IgD-negative memory B cell (primary cell): Measurements from ENCODE around the gene SH3PXD2A. TPM values are rescaled to one million over a fixed set of nuclear protein-coding genes. Genes with fewer than 3 reads are reported as not detected.

Source experiments
- H3K27ac Mint-ChIP-seq, 3 donors: one replicate each; pipeline ENCODE4 v1.8.0; 2020 to 2022; ENCODE audit warnings: mild to moderate bottlenecking in 3 of 3, mixed read lengths in 3 of 3, moderate library complexity in 1 of 3
- H3K27me3 Mint-ChIP-seq: one replicate; pipeline ENCODE4 v1.8.0; 2021; ENCODE audit warnings: mixed read lengths
- H3K36me3 Mint-ChIP-seq: one replicate; pipeline ENCODE4 v1.8.0; 2020; ENCODE audit warnings: mild to moderate bottlenecking, mixed read lengths
- H3K4me1 Mint-ChIP-seq, 3 donors: one replicate each; pipeline ENCODE4 v1.8.0; 2020 to 2022; ENCODE audit warnings: mixed read lengths in 3 of 3, mild to moderate bottlenecking in 1 of 3
- H3K4me3 Mint-ChIP-seq, 4 donors: one replicate each; pipeline ENCODE4 v1.8.0; 2020 to 2022; ENCODE audit warnings: mild to moderate bottlenecking in 4 of 4, mixed read lengths in 4 of 4, moderate library complexity in 3 of 4
- H3K9me3 Mint-ChIP-seq, 3 donors: one replicate each; pipeline ENCODE4 v1.8.0; 2020 to 2021; ENCODE audit warnings: mixed read lengths in 3 of 3, mild to moderate bottlenecking in 1 of 3
- polyA plus RNA-seq: library from polyadenylated mRNA; unstranded; fragments of 300-500 nt; fragmentation: Illumina TruSeq; gene quantifications from one replicate; pipeline ENCODE4 v1.2.3, GENCODE V29; 2021

Gene SH3PXD2A
- polyA plus RNA-seq, 1 donor from 2014 or later, result 1.2 TPM

DNA sequence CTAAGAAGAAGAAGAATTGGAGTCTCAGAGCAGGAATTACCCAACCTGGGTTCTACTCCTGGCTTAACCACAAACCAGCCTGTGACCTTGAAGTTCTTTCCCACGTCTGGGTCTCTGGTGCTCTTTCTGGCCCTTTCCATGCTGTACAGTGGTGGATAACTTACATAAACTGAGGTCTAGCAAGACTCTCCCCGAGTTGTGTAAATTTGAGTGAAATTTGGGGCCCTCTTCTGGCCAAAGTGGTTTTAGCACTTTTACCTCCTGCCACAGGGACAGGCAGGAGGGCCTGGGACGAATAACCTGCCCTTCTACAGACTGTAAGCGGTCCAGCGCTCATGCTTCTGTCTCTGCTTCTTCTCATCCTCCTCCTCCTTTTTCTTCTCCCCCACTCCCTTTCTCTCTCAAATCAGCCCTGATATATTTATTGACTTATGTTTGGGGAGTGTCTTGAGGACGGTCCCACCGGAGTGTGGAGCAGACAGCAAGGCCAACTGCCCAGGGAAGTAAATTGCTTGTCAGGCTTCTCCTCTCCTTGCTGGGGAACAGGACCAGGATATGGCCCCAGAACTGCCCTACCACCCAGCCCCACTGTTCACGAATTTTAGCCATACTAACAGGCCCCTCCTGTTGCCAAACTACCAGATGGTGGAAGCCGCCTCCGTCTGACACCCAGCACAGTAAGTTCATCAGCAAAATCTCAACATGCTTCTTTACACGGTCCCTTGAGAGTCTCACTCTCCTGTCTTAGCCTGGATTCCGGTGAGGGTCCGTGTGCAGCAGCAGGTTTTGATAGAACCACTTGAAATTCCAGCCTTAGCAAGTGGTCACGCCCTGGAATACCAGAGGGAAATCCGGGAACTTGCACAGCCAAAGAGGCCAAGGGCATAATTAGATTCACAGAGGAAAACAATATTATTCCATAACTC lies 4.0 kb upstream of the SH3PXD2A start:
- H3K27ac Mint-ChIP-seq, result no peak overlapping the region
- peaks cover 3 to 4% (median 4%) of the 10 kb centered on the region in 3 donors for H3K4me1 Mint-ChIP-seq
- H3K27me3 Mint-ChIP-seq, result peaks cover 17% of the 10 kb centered on the region
- H3K36me3 Mint-ChIP-seq, result peaks cover 7% of the 10 kb centered on the region
- H3K9me3 Mint-ChIP-seq, result peaks cover 3 to 8% (median 5%) of the 10 kb centered on the region in 3 donors
- no peak overlapping the region for H3K4me3 Mint-ChIP-seq

DNA sequence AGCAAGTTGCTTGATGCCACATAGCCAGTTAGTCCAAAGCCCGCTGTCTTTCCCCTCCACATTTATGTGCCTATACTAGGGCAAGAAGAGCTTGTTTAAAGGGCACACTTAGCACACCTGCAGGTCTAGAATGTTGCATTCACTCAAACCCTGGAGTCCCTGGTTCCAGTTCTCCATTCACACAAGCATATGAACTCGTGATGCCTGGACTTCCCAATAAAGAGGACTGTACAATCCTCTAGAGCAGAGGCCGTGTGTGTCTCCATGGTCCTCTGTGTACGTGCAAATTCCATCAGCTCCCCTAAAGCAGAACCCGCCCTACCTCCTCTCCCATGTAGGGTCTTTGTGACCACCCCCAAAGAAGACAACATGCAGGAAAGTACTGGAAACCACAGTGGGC lies 3.0 kb upstream of the SH3PXD2A start:
- peaks cover 6 to 11% (median 7%) of the 10 kb centered on the region in 3 donors for H3K4me1 Mint-ChIP-seq
- peaks cover 28% of the 10 kb centered on the region for H3K27me3 Mint-ChIP-seq
- H3K4me3 Mint-ChIP-seq, result no peak overlapping the region
- H3K36me3 Mint-ChIP-seq, result peaks cover 4% of the 10 kb centered on the region
- no peaks in the 10 kb centered on the region for H3K9me3 Mint-ChIP-seq
- no peak overlapping the region for H3K27ac Mint-ChIP-seq

DNA sequence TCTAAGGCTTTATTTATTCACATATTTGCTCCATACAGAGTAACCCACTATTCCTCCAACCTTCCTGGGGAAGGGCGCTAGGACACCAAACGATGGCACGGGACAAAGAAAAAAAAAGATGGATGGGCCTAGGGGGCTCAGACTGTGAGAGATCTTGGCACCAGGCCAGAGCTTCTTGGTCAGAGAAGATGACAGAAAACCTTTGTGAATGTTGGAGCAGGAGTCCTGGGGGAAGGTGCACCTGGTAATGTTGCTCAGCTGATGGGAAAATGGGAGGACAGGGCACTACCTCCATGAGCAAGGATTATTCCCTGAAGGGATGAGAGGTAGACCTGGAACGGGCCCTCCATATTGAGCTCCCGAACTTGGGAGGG lies 1.4 kb upstream of the SH3PXD2A start:
- peak overlapping the region in 1 of 4 donors; percentile 66 for H3K4me3 Mint-ChIP-seq
- H3K4me1 Mint-ChIP-seq, result peaks cover 6 to 16% (median 7%) of the 10 kb centered on the region in 3 donors
- peak overlapping the region in 1 of 3 donors; percentile 40 for H3K27ac Mint-ChIP-seq
- H3K36me3 Mint-ChIP-seq, result peaks cover 4% of the 10 kb centered on the region
- peaks cover 40% of the 10 kb centered on the region for H3K27me3 Mint-ChIP-seq
- no peaks in the 10 kb centered on the region for H3K9me3 Mint-ChIP-seq

DNA sequence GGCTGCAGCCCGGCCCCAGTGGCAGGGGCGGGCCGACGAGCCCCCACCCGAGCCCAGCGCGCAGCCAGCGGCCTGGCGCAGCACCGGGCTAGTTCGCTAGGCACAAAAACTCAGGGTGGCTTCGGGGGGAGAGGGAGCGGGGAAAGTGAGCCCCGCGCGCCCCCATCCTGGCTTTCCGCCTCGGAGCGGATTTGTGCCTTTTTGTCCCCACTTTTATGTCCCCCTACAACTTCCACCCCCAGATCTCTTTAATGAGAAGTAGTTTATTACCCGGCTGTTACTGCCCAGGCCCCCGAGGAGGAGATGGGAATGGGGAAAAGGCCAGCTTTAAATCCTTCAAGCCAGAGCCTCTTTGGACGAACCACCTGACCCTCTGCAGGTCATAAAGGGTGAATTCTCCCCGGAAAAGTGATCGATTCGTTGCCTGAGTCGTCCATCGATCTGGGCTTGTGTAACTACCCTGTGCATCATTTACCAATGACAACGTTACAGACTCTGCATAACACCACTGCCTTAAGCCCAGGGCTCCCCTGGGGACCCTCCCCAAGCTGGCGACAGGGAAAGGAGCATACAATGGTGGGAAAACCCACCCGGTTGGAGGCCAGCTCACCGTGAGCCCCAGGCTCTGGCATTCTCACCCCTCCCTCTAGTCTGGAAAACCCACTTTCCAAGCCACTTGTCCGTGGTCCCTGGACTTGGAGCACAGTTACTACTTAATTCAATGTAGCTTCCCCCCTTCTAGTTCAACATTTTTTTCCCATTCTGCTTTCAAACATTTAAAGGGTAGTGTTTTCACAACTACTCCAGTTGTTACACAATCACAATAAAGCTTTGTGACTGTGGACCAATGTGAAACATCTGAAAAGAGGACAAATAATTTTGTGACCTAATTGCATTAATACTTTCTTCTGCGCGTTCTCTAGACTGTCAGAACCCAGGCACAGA lies 748 bp upstream of the SH3PXD2A start:
- Mint-ChIP-seq H3K4me1 (peaks cover 6 to 16% (median 7%) of the 10 kb centered on the region in 3 donors), H3K27ac (no peak overlapping the region), H3K9me3 (no peaks in the 10 kb centered on the region), H3K36me3 (peaks cover 2% of the 10 kb centered on the region), H3K4me3 (peak overlapping the region; percentile 47 to 79 (median 64)), H3K27me3 (peaks cover 40% of the 10 kb centered on the region)

DNA sequence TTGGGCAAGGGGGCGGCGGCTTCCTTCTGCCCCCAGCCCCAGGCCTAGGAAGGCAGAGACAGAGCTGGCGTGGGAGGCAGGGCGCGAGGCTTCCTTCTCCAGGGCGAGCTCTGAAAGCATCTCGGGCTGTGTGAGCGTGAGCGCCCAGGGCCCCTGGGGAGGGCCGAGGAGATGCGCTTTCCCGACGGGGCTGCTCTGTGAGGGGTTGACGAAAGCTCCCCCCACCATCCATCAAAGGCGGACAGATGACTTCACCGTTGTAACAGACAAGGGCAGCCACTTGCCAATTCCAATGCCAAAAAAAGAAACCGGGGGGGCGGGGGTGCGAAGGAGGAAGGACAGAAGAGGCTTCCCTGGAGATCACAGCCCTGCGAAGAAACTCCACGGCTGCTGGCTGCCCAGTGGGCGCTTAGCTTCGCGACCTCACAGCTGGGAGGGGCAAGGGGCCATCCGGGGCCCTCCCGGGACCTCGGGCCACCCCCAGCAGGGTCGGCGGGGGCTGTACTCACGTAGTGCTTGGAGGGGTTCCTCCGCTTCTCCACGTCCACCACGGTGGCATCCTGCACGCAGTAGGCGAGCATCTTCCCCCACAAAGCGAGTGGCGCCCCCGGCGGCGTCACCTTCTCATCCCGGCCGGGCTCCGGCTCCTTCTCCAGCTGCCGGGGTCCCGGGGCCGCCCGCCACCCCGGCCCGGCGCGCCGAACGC lies 537 bp downstream of the SH3PXD2A start:
- H3K27me3 Mint-ChIP-seq, result peaks cover 46% of the 10 kb centered on the region
- peaks cover 2% of the 10 kb centered on the region for H3K36me3 Mint-ChIP-seq
- peaks cover 6 to 16% (median 7%) of the 10 kb centered on the region in 3 donors for H3K4me1 Mint-ChIP-seq
- H3K27ac Mint-ChIP-seq, result no peak overlapping the region
- peak overlapping the region; percentile 73 to 89 (median 79) for H3K4me3 Mint-ChIP-seq
- no peaks in the 10 kb centered on the region for H3K9me3 Mint-ChIP-seq

DNA sequence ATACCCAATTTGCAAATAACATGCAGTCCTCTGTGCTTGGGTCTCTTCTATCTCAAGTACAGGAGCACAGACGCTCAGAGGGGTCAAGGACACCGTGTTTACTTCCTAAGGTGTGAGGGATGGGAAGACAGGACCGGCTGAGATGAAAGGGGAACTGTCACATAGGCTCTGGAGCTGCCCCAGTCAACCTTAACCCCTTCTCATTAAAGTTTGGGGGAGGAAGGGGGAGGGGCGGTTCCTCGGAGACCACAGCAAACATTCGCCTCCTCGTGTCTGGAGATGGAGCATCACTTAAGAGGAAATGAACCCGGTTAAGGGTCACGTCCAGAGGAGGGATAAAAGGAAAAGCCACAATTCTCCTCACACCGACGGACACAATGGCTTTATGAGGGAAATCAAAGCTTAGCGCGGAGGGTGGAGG lies 1.1 kb downstream of the SH3PXD2A start:
- Mint-ChIP-seq H3K4me3 (peak overlapping the region; percentile 73 to 89 (median 79)), H3K36me3 (peaks cover 3% of the 10 kb centered on the region), H3K27me3 (peaks cover 48% of the 10 kb centered on the region), H3K4me1 (peaks cover 6 to 16% (median 7%) of the 10 kb centered on the region in 3 donors), H3K9me3 (no peaks in the 10 kb centered on the region), H3K27ac (no peak overlapping the region)

DNA sequence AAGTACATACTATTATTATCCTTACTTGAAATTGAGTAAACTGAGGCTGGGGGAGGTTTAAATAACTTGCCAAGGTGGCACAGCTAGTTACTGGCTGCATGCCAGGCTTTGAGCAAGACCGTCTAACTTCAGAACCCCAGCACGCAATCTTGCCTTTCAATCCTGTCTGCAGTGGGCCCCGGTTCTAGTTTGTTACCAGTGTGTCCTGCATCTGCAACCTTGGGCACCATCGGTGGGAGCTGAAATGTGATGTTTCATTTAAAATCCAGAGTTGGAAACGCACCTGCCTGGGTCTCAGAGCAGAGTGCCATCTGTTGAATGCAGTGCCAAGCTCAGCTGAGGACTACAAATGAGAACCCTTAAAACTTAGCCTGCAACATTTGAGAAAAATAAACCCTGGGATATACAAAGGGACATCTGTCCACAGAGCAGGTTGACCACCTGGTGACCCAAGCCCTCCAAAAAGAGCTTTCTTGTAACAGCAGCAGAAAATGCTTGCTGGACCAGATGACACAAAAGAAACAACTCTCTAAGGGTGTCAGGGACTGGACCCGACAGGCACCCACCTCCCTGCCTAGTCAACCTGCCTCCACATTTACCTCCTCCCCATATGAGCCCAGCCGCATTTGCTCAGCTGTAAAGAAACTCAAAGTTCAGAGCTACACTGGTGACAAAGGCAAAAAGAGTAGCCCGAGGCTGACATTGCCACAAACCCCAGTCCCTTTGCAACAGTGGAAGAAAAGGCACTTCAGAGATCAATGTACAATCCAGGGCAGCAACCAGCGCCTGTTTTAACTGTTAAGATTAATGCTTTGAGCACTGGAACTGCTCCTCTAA lies 1.7 kb downstream of the SH3PXD2A start:
- Mint-ChIP-seq H3K4me3 (peak overlapping the region in 3 of 4 donors; percentile 68 to 81 (median 77)), H3K27ac (no peak overlapping the region), H3K27me3 (peaks cover 48% of the 10 kb centered on the region), H3K9me3 (no peaks in the 10 kb centered on the region), H3K4me1 (peaks cover 6 to 16% (median 7%) of the 10 kb centered on the region in 3 donors), H3K36me3 (peaks cover 3% of the 10 kb centered on the region)

DNA sequence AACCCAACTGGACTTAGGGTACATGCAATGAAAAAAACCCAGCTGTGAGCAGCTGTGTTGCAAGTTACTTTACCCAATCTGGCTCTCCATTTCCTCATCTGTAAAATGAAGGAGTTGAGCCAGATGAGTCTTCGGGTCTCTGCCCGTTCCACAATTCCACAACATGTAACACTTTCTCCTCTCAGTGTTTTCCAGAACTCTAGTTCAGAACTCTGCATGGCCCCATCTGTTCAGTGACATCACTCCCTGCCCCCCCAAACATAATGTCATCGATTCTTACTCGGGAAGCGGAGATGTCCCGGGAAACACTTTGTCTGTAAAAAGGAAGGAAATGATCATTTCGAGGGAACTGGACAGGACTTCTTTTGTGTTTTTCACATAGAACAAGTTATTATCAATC lies 2.5 kb downstream of the SH3PXD2A start:
- Mint-ChIP-seq H3K4me3 (no peak overlapping the region), H3K9me3 (no peaks in the 10 kb centered on the region), H3K27ac (no peak overlapping the region), H3K4me1 (peaks cover 6 to 16% (median 7%) of the 10 kb centered on the region in 3 donors), H3K36me3 (peaks cover 3% of the 10 kb centered on the region), H3K27me3 (peaks cover 49% of the 10 kb centered on the region)

DNA sequence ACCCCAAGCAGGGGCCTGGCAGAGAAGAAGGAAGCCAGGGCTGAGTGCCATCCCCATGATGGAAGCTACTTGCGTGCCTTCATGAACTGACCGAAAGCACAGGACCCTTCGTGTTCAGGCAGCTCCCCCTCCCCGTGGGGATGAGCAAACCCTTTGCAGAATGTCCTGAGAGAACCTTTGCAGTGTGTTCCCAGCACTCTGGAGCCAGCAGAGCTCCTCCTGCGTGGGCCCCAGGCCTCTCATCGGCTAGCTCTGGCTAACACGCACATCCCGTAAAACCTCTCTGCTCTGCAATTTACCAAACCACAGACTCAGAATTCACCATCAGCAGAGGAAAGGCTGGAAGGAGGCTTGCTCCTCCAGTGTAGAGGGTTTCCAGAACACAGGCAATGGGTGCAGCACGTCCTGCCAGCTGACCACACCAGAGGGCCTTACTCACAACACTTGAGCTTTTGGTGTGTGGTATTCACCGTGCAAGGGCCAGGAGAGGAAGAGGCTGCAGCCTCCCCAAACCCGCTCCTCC lies 3.1 kb downstream of the SH3PXD2A start:
- Mint-ChIP-seq H3K4me3 (no peak overlapping the region), H3K4me1 (peaks cover 6 to 16% (median 7%) of the 10 kb centered on the region in 3 donors), H3K27me3 (peaks cover 51% of the 10 kb centered on the region), H3K36me3 (peaks cover 3% of the 10 kb centered on the region), H3K27ac (no peak overlapping the region), H3K9me3 (no peaks in the 10 kb centered on the region)

DNA sequence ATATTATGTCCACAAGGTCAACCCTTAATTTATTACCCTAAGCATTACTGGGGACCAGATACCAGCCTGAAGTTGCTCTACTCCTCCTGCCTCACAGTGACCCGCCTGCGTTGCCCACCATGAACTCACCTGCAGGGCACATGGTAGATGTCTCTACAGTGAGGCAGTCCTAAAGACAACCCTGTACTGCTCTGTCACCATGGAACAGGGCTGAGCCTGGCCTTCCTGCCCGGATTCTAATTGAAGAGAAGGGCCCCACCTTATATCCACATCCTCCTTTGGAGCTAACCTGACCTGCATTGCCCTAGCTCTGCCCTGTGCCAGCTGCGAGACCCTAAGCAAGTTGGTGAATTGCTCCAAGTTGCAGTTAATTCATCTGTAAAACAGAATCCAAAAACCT lies 4.1 kb downstream of the SH3PXD2A start:
- peaks cover 45% of the 10 kb centered on the region for H3K27me3 Mint-ChIP-seq
- H3K9me3 Mint-ChIP-seq, result no peaks in the 10 kb centered on the region
- peaks cover 11 to 18% (median 12%) of the 10 kb centered on the region in 3 donors for H3K4me1 Mint-ChIP-seq
- H3K27ac Mint-ChIP-seq, result no peak overlapping the region
- H3K4me3 Mint-ChIP-seq, result no peak overlapping the region
- H3K36me3 Mint-ChIP-seq, result peaks cover 2% of the 10 kb centered on the region

DNA sequence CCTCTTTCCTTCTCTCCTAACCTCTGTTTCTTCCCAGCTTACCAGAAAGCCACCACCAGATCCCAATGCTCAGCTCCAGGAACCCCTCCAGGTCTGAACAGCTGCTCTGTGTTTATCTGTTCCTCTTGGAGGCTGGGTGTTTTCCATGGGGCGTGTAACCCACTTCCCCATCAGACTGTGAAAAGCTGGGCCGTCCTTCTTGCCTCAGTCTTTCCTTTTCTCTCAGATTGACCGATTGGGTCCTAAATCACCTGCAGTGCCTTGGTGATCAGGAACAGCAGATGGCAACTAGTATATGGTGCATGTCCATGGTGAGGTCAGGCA lies 4.8 kb downstream of the SH3PXD2A start:
- Mint-ChIP-seq H3K27me3 (peaks cover 40% of the 10 kb centered on the region), H3K27ac (no peak overlapping the region), H3K36me3 (peaks cover 2% of the 10 kb centered on the region), H3K4me3 (no peak overlapping the region), H3K9me3 (peaks cover 0 to 2% (median 0%) of the 10 kb centered on the region in 3 donors), H3K4me1 (peaks cover 19 to 25% (median 19%) of the 10 kb centered on the region in 3 donors)

DNA sequence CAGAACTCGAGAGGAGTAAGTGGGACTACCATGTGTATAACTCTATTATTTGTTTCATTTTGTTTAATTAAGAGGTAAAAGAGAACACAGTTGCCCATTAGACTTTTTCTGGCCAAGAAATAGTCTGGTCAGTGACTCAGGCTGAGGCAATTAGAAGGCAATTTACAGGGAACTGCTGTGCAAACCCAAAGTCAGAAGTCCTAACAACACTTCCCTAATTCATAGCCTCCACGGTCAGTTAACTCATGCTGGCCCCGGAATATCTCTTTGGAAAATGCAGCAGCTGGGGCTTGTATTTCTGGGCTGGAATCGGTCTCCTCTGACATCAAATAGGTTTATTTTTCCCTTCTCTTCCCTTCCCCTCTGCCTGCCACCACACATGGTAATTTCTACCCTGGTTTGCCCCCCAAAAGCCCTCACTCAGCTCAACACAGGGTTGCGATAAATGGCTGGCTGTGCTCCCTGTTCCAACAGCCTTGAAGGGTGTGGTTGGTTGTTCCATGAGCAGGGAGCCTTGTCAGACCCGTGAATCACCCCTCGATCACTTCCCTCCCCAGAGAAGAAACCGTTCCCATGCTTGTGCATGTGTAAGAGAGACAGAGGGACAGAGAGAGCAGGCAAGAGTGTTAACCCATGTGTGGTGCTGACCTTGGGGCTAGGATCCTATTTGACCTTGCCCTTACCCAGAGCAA lies 5.3 kb downstream of the SH3PXD2A start:
- H3K4me3 Mint-ChIP-seq, result peak overlapping the region in 1 of 4 donors; percentile 30
- peaks cover 0 to 3% (median 0%) of the 10 kb centered on the region in 3 donors for H3K9me3 Mint-ChIP-seq
- H3K4me1 Mint-ChIP-seq, result peaks cover 19 to 26% (median 21%) of the 10 kb centered on the region in 3 donors
- peaks cover 40% of the 10 kb centered on the region for H3K27me3 Mint-ChIP-seq
- peaks cover 2% of the 10 kb centered on the region for H3K36me3 Mint-ChIP-seq
- no peak overlapping the region for H3K27ac Mint-ChIP-seq

DNA sequence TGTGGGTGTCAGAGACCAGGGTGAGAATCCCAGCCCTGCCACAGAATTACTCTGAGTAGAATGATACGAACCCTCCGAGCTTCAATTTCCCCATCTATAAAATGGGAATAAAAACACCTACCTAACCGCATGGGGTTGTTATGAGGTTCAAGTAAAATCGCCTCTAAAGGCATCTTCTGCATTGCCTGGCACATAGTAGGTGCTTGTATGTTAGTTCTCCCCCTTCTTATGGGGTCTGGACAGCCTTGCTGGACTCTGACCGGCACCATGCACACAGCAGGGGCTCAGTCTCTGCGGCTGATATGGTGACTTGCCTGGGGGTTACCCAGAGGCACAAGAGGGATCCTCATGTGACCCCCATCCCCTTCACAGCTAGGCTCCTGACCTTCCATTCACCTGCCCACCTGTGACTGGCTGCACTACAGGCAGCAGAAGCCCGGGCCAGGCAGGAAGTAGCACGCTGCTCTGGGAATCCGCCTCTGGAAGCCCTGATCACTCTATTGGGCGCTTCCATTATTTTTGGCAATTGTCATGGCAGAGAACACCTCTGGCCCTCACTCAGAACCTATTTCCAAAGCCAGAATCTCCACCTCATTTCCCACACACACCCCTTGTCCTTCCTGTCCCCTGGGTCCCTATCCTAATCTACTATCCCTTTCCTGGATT lies 6.0 kb downstream of the SH3PXD2A start:
- Mint-ChIP-seq H3K4me3 (peak overlapping the region in 1 of 4 donors; percentile 12), H3K27me3 (peaks cover 36% of the 10 kb centered on the region), H3K36me3 (peaks cover 2% of the 10 kb centered on the region), H3K9me3 (peaks cover 0 to 3% (median 0%) of the 10 kb centered on the region in 3 donors), H3K4me1 (peaks cover 15 to 22% (median 17%) of the 10 kb centered on the region in 3 donors), H3K27ac (no peak overlapping the region)
